Measurements from ENCODE around the gene C10orf90. TPM values are rescaled to one million over a fixed set of nuclear protein-coding genes. Genes with fewer than 3 reads are reported as not detected.
A peak's percentile ranks its signal among the peaks of the same experiment; 100 is the strongest.

C10orf90 gene
- total RNA-seq, 1 donor from 2014 or later = not detected

GRCh38 chr10:126429275-126429674 is 241.2 kb downstream of the C10orf90 start:
- DNase-seq (ENCODE audit: low read depth in 2 of 2) = no peak

GRCh38 chr10:126425489-126426065 is 244.9 kb downstream of the C10orf90 start:
- DNase-seq (ENCODE audit: low read depth in 2 of 2) = peak in 1 of 2 donors; percentile 27

- no peak for DNase-seq (ENCODE audit: low read depth in 2 of 2)
These were observed 245.5 kb downstream of the C10orf90 start for GRCh38 chr10:126425032-126425431.

- DNase-seq (ENCODE audit: low read depth in 2 of 2) = no peak
These were observed 246.6 kb downstream of the C10orf90 start for GRCh38 chr10:126423732-126424491.

- DNase-seq (ENCODE audit: low read depth in 2 of 2) = no peak
These were observed 247.9 kb downstream of the C10orf90 start for GRCh38 chr10:126422567-126422966.

- peak in 1 of 2 donors; percentile 38 for DNase-seq (ENCODE audit: low read depth in 2 of 2)
These were observed 248.7 kb downstream of the C10orf90 start for GRCh38 chr10:126421756-126422256.

GRCh38 chr10:126420567-126421300 is 249.8 kb downstream of the C10orf90 start:
- no peak for DNase-seq (ENCODE audit: low read depth in 2 of 2)

- no peak for DNase-seq (ENCODE audit: low read depth in 2 of 2)
These were observed 253.2 kb downstream of the C10orf90 start for GRCh38 chr10:126417220-126417825.

GRCh38 chr10:126409821-126410220 is 260.7 kb downstream of the C10orf90 start:
- no peak for DNase-seq (ENCODE audit: low read depth in 2 of 2)

GRCh38 chr10:126408953-126409641 is 261.4 kb downstream of the C10orf90 start:
- DNase-seq (ENCODE audit: low read depth in 2 of 2) = no peak

- DNase-seq (ENCODE audit: low read depth in 2 of 2) = no peak
These were observed 262.7 kb downstream of the C10orf90 start for GRCh38 chr10:126407831-126408230.

GRCh38 chr10:126405239-126405775 is 265.2 kb downstream of the C10orf90 start:
- no peak for DNase-seq (ENCODE audit: low read depth in 2 of 2)

- DNase-seq (ENCODE audit: low read depth in 2 of 2) = no peak
These were observed 267.5 kb downstream of the C10orf90 start for GRCh38 chr10:126402721-126403695.

- DNase-seq (ENCODE audit: low read depth in 2 of 2) = no peak
These were observed 269.9 kb downstream of the C10orf90 start for GRCh38 chr10:126400641-126401040.

- DNase-seq (ENCODE audit: low read depth in 2 of 2) = no peak
These were observed 271.6 kb downstream of the C10orf90 start for GRCh38 chr10:126398924-126399323.

- no peak for DNase-seq (ENCODE audit: low read depth in 2 of 2)
These were observed 272.1 kb downstream of the C10orf90 start for GRCh38 chr10:126398383-126398743.

GRCh38 chr10:126397640-126398382 is 272.7 kb downstream of the C10orf90 start:
- DNase-seq (ENCODE audit: low read depth in 2 of 2) = no peak

- no peak for DNase-seq (ENCODE audit: low read depth in 2 of 2)
These were observed 273.3 kb downstream of the C10orf90 start for GRCh38 chr10:126397156-126397555.

GRCh38 chr10:126394948-126395347 is 275.5 kb downstream of the C10orf90 start:
- no peak for DNase-seq (ENCODE audit: low read depth in 2 of 2)

All from dermis microvascular lymphatic vessel endothelial cell (primary cell).